Thyroid gland (tissue), 4 donors: ENCODE results near the gene CACHD1.

Experiments
- CTCF ChIP-seq, 6 experiments: fragments of 200-600 bp in 3 of 6; fragments of 450-650 bp in 3 of 6; sonication (generic) in 3 of 6; IDR thresholded peaks; one replicate each; pipeline ENCODE4 v1.5.1; 2016 to 2019; ENCODE audit warnings: antibody characterized with exemption in 6 of 6, mild to moderate bottlenecking in 2 of 6, inconsistent platforms in 1 of 6, moderate library complexity in 1 of 6
- POLR2A ChIP-seq, 2 donors: fragments of 450-650 bp; IDR thresholded peaks; one replicate each; pipeline ENCODE4 v1.6.1; 2017; ENCODE audit warnings: antibody characterized with exemption in 2 of 2, mild to moderate bottlenecking in 2 of 2, moderate library complexity in 1 of 2

GRCh38 chr1:64536836-64537490, 67.0 kb downstream of the CACHD1 start:
- TF ChIP-seq CTCF (IDR thresholded peaks at IDR 0.05) (no peak), POLR2A (IDR thresholded peaks at IDR 0.05) (no peak)
